ENCODE data around the gene CHGA.

- no peak for TF ChIP-seq PATZ1 (CRISPR knock-in tag; IDR thresholded peaks at IDR 0.05; ENCODE audit: borderline replicate concordance)
- TF ChIP-seq PPARA (CRISPR knock-in tag; IDR thresholded peaks at IDR 0.05; ENCODE audit: borderline replicate concordance): no peak
- no peak for TF ChIP-seq TOX (CRISPR knock-in tag; IDR thresholded peaks at IDR 0.05; ENCODE audit: borderline replicate concordance)
- no peak for TF ChIP-seq OSR1 (CRISPR knock-in tag; IDR thresholded peaks at IDR 0.05)
- no peak for TF ChIP-seq ZC3H10 (CRISPR knock-in tag; IDR thresholded peaks at IDR 0.05)
- TF ChIP-seq GLIS3 (CRISPR knock-in tag; IDR thresholded peaks at IDR 0.05): no peak
- no peak for TF ChIP-seq ZNF8 (CRISPR knock-in tag; IDR thresholded peaks at IDR 0.05)
- TF ChIP-seq ESRRG (CRISPR knock-in tag; IDR thresholded peaks at IDR 0.05): no peak
- no peak for TF ChIP-seq ISL1 (CRISPR knock-in tag; IDR thresholded peaks at IDR 0.05)
- no peak for TF ChIP-seq RARB (CRISPR knock-in tag; IDR thresholded peaks at IDR 0.05)
Measured at GRCh38 chr14:92924247-92924646, 1.3 kb downstream of the CHGA start.
